HL-60 (cell line): ENCODE measurements around the gene MTIF3.
A peak's percentile ranks its signal among the peaks of the same experiment; 100 is the strongest.

Source experiments
- DNase-seq, 2 experiments: peaks; one replicate each; pipeline ENCODE4 v3.0.0-alpha.2; 2010 to 2020; ENCODE audit warnings: low read depth in 1 of 2, low spot score in 1 of 2
- H3K27ac ChIP-seq: fragments of 250-450 bp; sonication (Bioruptor Pico); replicated peaks from 2 replicates; pipeline ENCODE4 v1.5.1; 2020; ENCODE audit warnings: mild to moderate bottlenecking, moderate library complexity
- H3K27me3 ChIP-seq: fragments of 250-450 bp; sonication (Bioruptor Pico); 2 replicates; pipeline ENCODE4 v1.5.1; 2021; ENCODE audit warnings: mild to moderate bottlenecking, moderate library complexity; ENCODE audit not compliant: insufficient read depth, poor library complexity, severe bottlenecking
- H3K4me3 ChIP-seq: replicated peaks from 2 replicates; pipeline ENCODE4 v1.5.1; 2011; ENCODE audit warnings: mild to moderate bottlenecking, control low read depth, low read length; ENCODE audit not compliant: insufficient read depth
- GABPA ChIP-seq: IDR thresholded peaks from 2 replicates; pipeline ENCODE4 v1.6.1; 2012; ENCODE audit warnings: low read depth
- POLR2AphosphoS5 ChIP-seq: IDR thresholded peaks from 2 replicates; pipeline ENCODE4 v1.6.1; 2012; ENCODE audit warnings: low read depth
- REST ChIP-seq: IDR thresholded peaks from 2 replicates; pipeline ENCODE4 v1.6.1; 2012; ENCODE audit warnings: low read depth; ENCODE audit not compliant: insufficient replicate concordance
- SPI1 ChIP-seq: IDR thresholded peaks from 2 replicates; pipeline ENCODE4 v1.6.1; 2012; ENCODE audit warnings: low read depth, mild to moderate bottlenecking, borderline replicate concordance
- TF ChIP-seq, protein P1 (sequence below): IDR thresholded peaks from one replicate; pipeline ENCODE4 v1.5.1; 2011; ENCODE audit warnings: low read length, control low read depth, inconsistent platforms; ENCODE audit not compliant: insufficient read depth

MTIF3 gene

DNA sequence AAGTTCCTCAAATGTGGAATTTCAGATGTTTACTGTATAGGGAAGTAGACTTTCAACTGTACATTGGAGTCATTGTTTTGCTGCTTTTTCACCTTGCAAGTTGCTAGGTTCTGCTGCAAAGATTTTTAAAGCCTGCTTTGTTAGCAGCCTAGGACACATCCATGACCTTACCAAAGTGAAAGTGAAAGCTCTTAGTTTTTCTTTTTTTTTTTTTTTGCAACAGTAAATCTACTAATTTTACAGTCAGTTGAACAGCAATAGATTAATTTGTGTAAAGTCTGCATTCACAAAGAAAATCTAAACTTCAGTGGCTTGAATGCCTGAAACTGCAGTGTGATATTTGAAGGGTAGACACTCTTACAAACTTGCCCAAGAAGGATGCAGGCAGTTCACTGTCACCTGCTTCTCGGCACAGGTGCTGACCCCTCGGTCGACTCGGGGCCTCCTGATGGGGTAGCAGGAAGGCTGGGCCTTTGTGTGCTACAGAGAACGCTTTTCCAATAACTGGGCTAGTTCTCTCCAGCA, 5.0 kb upstream of the MTIF3 start:
- Histone ChIP-seq H3K4me3 (no peak overlapping the region), H3K27ac (peak overlapping the region; percentile 45), H3K27me3 (no peaks in the 10 kb centered on the region)
- TF ChIP-seq GABPA, result no peak
- no peak for DNase-seq

DNA sequence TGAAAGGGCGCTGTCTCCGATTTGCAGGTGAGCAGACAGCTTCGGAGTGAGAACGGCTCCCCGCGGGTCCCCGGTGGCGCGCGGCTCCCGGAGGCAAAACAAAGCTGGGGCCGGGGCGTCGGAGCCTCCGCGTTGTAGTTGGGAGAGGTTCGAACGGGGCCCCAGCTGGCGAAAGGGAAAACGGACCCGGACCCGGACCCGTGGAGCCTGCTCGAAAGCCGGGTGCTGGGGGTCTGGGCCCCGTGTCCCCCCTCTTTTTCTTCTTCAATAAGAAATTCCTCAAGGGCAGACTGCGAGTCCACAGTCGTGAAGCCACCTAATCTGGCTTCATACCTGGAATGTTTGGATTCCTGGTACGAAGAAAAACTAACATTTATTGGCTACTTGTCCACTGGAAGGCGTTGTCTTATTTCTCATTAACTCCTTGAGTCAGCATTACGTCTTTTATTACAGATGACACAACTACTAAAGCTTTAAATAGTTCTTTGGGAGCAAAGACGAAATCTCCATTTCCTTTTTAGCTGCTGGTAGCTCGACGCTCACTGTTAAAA, 632 bp upstream of the MTIF3 start:
- peak overlapping the region; percentile 97 for H3K27ac ChIP-seq
- H3K27me3 ChIP-seq, result no peaks in the 10 kb centered on the region
- peak overlapping the region; percentile 68 for H3K4me3 ChIP-seq
- TF ChIP-seq, protein P1, sequence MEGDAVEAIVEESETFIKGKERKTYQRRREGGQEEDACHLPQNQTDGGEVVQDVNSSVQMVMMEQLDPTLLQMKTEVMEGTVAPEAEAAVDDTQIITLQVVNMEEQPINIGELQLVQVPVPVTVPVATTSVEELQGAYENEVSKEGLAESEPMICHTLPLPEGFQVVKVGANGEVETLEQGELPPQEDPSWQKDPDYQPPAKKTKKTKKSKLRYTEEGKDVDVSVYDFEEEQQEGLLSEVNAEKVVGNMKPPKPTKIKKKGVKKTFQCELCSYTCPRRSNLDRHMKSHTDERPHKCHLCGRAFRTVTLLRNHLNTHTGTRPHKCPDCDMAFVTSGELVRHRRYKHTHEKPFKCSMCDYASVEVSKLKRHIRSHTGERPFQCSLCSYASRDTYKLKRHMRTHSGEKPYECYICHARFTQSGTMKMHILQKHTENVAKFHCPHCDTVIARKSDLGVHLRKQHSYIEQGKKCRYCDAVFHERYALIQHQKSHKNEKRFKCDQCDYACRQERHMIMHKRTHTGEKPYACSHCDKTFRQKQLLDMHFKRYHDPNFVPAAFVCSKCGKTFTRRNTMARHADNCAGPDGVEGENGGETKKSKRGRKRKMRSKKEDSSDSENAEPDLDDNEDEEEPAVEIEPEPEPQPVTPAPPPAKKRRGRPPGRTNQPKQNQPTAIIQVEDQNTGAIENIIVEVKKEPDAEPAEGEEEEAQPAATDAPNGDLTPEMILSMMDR, result no peak
- TF ChIP-seq SPI1 (no peak), REST (no peak), POLR2AphosphoS5 (no peak), GABPA (no peak)
- peak in 1 of 2 experiments; percentile 17 for DNase-seq

DNA sequence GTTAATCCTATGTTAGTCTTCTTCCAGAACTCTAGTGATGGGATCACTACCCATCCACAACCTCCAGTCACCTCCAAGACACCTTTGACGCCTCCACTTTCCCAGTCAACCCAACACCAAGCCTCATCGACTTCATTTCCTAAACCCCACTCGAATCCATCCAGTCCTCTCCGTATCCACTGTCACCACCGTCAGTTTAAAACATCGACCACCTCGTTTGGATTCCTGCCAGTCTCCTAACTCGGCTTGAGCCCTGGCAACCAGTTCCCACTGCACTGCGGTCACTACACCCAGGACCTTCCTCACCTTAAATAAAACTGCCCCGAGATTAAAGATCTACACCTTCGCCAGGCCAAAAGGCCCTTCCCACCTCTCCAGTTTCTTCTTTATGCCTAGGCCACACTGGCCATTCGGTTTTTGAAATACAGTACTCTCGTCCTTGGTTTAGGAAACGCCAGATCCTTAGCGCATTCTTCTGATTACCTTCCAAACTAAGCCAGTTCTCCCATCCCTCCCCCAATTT, 1.2 kb downstream of the MTIF3 start:
- DNase-seq, result no peak
- Histone ChIP-seq H3K4me3 (peak overlapping the region; percentile 68), H3K27me3 (no peaks in the 10 kb centered on the region), H3K27ac (peak overlapping the region; percentile 97)
- no peak for TF ChIP-seq SPI1

DNA sequence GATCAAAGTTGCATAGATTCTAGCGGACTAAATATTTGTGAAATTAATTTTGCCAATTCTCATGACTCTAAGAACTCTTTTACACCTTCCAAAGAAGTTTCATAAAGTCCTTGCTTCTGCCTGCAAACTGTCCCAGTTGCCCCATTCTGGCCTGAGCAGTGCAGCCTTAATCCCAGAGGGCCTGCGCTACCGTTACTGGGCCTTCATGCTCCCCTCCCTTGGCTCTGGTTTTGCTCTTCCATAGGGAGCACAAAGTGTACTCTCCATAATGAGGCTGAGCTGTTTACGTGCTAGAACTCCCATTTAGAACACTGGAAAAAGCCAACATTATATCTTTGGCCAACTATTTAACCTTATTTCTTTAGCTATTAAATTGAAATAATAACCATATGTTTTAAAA, 2.1 kb downstream of the MTIF3 start:
- H3K4me3 ChIP-seq, result no peak overlapping the region
- H3K27me3 ChIP-seq, result no peaks in the 10 kb centered on the region
- no peak for DNase-seq
- TF ChIP-seq POLR2AphosphoS5 (no peak), GABPA (no peak), SPI1 (no peak), REST (no peak)
- TF ChIP-seq, protein P1, result no peak
- H3K27ac ChIP-seq, result no peak overlapping the region
